GM12891 (cell line): ENCODE data around the gene TENM3.

Experiments used
- PAX5 ChIP-seq: IDR thresholded peaks from 2 replicates; pipeline ENCODE4 v1.6.1; 2011; ENCODE audit warnings: low read length, moderate library complexity, mild to moderate bottlenecking; ENCODE audit not compliant: insufficient read depth, severe bottlenecking
- POLR2A ChIP-seq: IDR thresholded peaks from 2 replicates; pipeline ENCODE4 v1.6.1; 2011; ENCODE audit warnings: low read depth, low read length, control low read depth
- POLR2AphosphoS5 ChIP-seq: IDR thresholded peaks from 2 replicates; pipeline ENCODE4 v1.6.1; 2011; ENCODE audit warnings: low read depth, low read length, control low read depth
- POU2F2 ChIP-seq: IDR thresholded peaks from 2 replicates; pipeline ENCODE4 v1.6.1; 2011; ENCODE audit warnings: low read depth, mild to moderate bottlenecking, control low read depth, low read length, moderate library complexity
- SPI1 ChIP-seq: IDR thresholded peaks from 2 replicates; pipeline ENCODE4 v1.6.1; 2011; ENCODE audit warnings: low read depth, low read length, control low read depth
- TAF1 ChIP-seq: IDR thresholded peaks from 2 replicates; pipeline ENCODE4 v1.6.1; 2011; ENCODE audit warnings: low read depth, low read length, control low read depth

DNA sequence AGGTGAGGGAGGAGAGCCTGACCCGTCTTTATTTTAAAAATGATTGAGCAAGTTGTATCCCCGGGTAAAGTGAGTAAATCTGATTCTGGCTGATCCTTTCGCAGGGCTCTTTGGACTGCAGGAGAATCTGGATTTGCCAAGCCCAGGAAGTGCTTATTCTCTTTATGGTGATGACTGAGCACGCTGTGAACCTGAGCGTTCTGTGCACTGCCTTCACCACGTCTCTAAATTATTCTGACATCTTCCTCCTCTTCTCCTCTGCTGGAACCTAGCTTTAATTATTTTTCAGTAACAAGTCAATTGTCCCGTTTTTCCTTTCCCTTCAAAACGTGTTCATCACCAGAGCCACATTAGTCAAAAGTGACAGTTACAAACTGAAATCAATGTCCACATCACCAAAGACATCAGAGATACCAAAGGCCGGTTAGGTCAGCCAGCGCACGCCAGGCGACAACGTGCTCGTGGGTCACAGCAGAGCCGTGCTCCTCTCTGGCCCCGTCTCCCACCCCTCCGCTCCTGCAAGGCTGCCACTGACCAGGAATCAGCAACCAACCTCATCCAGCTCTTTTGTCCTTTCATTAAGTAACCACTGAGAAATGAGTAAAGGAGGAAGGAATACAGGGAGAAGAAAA lies 599.7 kb downstream of the TENM3 start:
- TF ChIP-seq TAF1 (no peak), POLR2A (no peak), POU2F2 (no peak), POLR2AphosphoS5 (no peak), PAX5 (no peak), SPI1 (no peak)
